KBM-7 (cell line): ENCODE measurements around the gene TANGO2.
"Not testable (repeated sequence)": the region's sequence is repeated elsewhere in the genome, so short reads cannot be mapped to it uniquely, and the experiment has no call there.

Source experiments
- DNase-seq: peaks from one replicate; pipeline ENCODE4 v3.0.0-alpha.2; 2015
- in situ Hi-C: fragments of 300-500 bp; cut with MboI; formaldehyde crosslinking; loops from 2 replicates; pipeline ENCODE4 v1.14.3; 2020; ENCODE audit warnings: low sequenced_read_pairs, low pct_unique_long_range_greater_than_20kb, mixed read lengths

The TANGO2 gene

GRCh38 chr22:20065896-20066616, 45.1 kb downstream of the TANGO2 start:
- in situ Hi-C loops: no loop called here
- DNase-seq: no peak

- in situ Hi-C loops: no loop called here
- no peak for DNase-seq
Measured at GRCh38 chr22:20066617-20067383, 45.9 kb downstream of the TANGO2 start.

GRCh38 chr22:20067384-20067682, 46.4 kb downstream of the TANGO2 start:
- in situ Hi-C loops: not testable (repeated sequence)

GRCh38 chr22:20068640-20069039, 47.7 kb downstream of the TANGO2 start:
- in situ Hi-C loops: no loop called here
- no peak for DNase-seq

More at GRCh38 chr22:20067384-20067682, 46.4 kb downstream of the TANGO2 start:
- DNase-seq: not testable (repeated sequence)

- no peak for DNase-seq
- in situ Hi-C loops: no loop called here
Measured at GRCh38 chr22:20069331-20070042, 48.6 kb downstream of the TANGO2 start.

GRCh38 chr22:20071524-20071972, 50.6 kb downstream of the TANGO2 start:
- no peak for DNase-seq
- in situ Hi-C loops: no loop called here

- no peak for DNase-seq
- in situ Hi-C loops: no loop called here
Measured at GRCh38 chr22:20076627-20077172, 55.8 kb downstream of the TANGO2 start.

- DNase-seq: peak; percentile 85
- in situ Hi-C loops: no loop called here
Measured at GRCh38 chr22:20079745-20080444, 59.0 kb downstream of the TANGO2 start, which contains the start of gene DGCR8. Gene DGCR8 (plus strand): TSS chr22:20080241. CDS start chr22:20085964, 5,723 bp downstream.

GRCh38 chr22:20080445-20080775, 59.5 kb downstream of the TANGO2 start:
- in situ Hi-C loops: no loop called here
- no peak for DNase-seq

- DNase-seq: peak; percentile 32
- in situ Hi-C loops: no loop called here
Measured at GRCh38 chr22:20080776-20081654, 60.1 kb downstream of the TANGO2 start.

- no peak for DNase-seq
- in situ Hi-C loops: no loop called here
Measured at GRCh38 chr22:20083157-20083890, 62.4 kb downstream of the TANGO2 start.

GRCh38 chr22:20083891-20084546, 63.1 kb downstream of the TANGO2 start:
- in situ Hi-C loops: no loop called here
- no peak for DNase-seq

GRCh38 chr22:20084547-20085413, 63.9 kb downstream of the TANGO2 start:
- in situ Hi-C loops: no loop called here
- peak; percentile 35 for DNase-seq

GRCh38 chr22:20085651-20086050, 64.7 kb downstream of the TANGO2 start:
- in situ Hi-C loops: no loop called here
- no peak for DNase-seq

GRCh38 chr22:20086101-20086599, 65.2 kb downstream of the TANGO2 start:
- in situ Hi-C loops: no loop called here
- DNase-seq: no peak

GRCh38 chr22:20086763-20087162, 65.9 kb downstream of the TANGO2 start:
- in situ Hi-C loops: no loop called here
- no peak for DNase-seq
